CD1c-positive myeloid dendritic cell (primary cell): ENCODE measurements around the gene NFKBIA.
"Not testable (repeated sequence)": the region's sequence is repeated elsewhere in the genome, so short reads cannot be mapped to it uniquely, and the experiment has no call there.

Experiments used
- DNase-seq: peaks from one replicate; pipeline ENCODE4 v3.0.0-alpha.2; 2016; ENCODE audit errors: extremely low spot score

NFKBIA gene

DNA sequence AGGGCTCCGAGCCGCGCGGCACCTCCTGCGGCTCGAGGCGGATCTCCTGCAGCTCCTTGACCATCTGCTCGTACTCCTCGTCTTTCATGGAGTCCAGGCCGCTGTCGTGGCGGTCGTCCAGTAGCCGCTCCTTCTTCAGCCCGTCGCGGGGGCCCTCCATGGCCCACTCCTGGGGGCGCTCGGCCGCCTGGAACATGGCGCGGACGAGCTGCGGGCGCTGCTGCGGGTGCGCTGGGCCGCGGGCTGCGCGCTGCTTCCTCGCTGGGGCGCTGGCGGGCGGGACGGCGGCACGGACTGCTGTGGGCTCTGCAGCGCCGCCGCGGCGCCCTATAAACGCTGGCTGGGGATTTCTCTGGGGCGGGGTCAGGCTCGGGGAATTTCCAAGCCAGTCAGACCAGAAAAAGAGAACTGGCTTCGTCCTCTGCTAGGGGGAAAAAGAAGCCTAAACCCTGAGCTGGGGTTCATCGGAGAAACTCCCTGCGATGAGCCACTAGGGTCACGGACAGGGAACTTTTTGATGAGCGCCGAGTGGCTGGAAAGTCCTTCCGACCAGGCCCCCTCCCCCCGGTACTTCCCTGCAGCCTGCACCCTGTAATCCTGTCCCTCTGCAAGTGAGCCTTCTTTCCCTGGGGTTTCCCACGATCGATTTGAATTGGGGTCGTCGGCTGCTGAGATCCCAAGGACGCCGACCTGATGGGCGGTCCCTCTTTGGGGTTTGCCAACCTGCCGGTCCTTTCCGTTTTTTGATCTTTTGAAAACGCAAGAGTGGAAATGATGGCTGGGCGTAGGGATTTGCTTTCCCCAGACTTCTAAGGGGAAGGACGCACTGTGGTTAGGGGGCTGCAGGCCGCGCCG is at the start of gene NFKBIA:
TSS of gene NFKBIA (minus strand) at position 301 of the 855 bp plus-strand sequence. CDS start at position 196, 105 bp downstream.
- DNase-seq = peak; percentile 98

DNA sequence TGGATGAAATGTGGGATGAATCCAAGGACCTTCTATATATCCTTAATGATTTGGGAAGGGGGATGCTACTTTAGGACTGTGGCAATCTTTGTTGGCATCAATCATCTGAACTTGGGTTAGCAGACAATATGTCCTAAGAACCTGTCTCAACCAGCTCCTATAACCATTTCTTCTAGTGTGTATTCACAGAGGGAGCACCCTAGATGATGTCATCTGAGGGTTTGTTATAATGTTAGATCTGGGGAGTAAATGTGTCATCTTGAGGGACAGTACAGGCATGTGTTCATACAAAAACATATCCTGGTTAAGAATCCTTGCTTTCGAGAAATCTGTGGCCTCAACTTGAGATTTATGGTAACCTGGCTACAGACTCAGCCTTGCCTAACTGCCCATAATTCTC is 41.9 kb upstream of the NFKBIA start:
- DNase-seq = no peak

GRCh38 chr14:35444104-35444503 is 39.6 kb upstream of the NFKBIA start:
- no peak for DNase-seq

DNA sequence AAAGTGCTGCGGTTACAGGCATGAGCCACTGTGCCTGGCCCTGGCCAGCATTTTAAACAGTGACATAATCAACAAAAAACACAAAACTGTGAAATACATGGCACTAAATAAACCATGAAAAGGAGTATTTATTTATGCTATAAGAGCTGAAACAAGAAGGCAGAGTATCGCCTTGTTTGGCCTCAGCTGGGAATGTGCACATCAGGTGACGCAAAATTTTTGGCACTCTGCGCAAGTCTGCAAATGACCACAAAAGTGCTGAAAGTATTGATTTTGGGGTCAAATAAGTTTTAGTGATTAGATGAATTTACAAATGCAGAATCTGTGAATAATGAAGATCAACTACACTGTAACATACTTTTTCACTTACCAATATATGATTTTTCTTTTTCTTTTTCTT is 36.6 kb upstream of the NFKBIA start:
- no peak for DNase-seq

GRCh38 chr14:35438910-35439713 is 34.6 kb upstream of the NFKBIA start:
- DNase-seq = no peak

DNA sequence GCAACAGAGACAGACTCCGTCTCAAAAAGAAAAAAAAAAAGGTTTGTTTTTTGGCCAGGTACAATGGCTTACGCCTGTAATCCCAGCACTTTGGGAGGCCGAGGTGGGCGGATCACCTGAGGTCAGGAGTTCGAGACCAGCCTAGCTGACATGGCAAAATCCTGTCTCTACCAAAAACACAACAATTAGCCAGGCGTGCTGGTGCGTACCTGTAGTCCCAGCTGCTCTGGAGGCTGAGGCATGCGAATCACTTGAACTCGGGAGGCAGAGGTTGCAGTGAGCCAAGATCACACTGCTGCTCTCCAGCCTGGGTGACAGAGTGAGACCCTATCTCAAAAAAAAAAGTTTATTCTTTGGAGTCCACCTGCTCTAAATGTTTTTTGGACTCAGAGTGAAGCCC is 33.9 kb upstream of the NFKBIA start:
- DNase-seq = not testable (repeated sequence)

DNA sequence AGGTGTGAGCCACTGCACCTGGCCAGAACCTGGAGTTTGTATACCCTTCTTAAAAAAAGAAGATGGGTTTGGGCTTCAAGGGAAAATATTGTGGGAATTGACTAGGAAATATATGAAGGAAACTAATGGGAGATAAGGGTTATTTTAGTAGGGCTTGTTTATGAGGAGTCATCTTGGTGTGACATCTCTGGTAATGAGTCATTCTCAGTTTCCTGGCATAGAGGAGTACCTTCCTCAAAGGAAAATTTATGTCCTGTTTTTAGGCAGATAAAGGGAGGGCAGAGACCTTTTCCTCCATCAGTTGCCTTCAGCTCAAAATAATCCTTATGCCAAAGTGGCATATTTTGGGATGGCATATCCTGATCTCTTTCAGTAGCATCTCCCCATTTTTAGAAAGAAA is 30.6 kb upstream of the NFKBIA start:
- peak; percentile 20 for DNase-seq

DNA sequence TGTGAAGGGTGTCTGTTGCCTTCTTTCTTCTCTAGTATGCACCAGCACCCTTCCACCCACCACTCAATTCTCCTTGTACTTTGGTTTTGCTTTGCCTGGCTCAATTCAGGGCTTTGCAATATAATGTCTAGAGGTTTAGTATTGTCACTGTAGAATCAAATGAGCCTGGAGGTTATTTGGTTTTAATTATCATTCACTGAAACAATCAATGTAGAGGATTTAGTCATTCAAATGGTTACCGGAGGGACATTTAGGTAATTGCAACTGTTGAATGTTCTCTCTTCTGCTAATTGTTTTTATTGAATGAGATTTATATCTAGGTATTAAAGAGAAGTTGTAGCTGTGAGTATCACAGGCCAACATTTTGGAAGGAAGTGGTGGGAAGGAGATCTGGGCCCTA is 29.3 kb upstream of the NFKBIA start:
- DNase-seq = no peak

- no peak for DNase-seq
Observed at GRCh38 chr14:35430459-35431199, 26.1 kb upstream of the NFKBIA start.

- no peak for DNase-seq
Observed at GRCh38 chr14:35429951-35430350, 25.4 kb upstream of the NFKBIA start.

GRCh38 chr14:35425850-35426249 is 21.3 kb upstream of the NFKBIA start:
- DNase-seq = no peak

- DNase-seq = no peak
Observed at GRCh38 chr14:35423621-35424020, 19.1 kb upstream of the NFKBIA start.

DNA sequence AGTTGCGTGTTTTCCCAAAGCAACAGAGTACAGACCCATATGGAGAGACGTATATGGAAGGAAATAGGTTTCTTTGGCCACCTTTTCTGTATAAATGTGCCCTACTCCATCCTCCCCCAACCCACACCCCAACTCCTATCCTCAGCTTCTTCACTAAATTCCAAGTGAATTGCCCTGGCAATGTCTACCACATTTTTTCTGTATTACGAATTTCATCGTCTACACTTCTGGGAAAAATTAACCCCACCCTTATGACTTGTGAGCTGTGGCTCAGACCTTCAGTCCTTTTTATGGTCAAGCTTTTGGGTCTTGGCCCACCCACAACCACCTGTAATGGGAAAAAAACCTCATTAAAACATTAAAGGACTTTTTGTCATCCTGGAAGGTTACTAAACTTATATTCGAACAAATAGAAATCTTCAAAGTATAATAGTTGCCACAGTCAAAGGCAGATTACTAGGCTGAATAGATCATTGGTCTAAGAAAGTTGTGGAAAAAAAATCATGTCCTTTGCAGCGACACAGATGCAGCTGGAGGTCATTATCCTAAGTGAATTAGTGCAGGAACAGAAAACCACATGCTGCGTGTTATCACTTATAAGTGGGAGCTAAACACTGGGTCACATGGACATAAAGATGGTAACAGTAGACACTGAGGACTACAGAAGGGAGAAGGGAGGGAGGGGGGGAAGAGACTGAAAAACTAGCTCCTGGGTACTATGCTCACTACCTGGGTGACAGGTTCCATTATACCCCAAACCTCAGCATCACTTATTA is 15.7 kb upstream of the NFKBIA start:
- no peak for DNase-seq

DNA sequence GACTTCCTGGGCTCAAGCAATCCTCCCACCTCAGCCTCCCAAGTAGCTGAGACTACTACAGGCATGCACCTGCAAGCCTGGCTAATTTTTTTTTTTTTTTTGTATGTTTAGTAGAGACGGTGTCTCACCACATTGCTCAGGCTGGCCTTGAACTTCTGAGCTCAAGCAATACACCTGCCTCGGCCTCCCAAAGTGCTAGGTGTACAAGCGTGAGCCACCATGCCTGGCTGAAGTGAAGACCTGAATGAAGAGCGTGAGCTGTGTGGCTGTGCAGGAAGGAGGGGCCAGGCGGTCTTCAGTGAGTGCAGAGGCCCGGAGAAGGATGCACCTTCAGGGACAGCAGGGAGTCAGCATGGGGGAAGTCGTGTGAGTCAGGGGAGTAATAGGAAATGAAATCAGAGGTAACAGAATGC is 14.9 kb upstream of the NFKBIA start:
- no peak for DNase-seq

- no peak for DNase-seq
Observed at GRCh38 chr14:35418093-35418492, 13.5 kb upstream of the NFKBIA start.

DNA sequence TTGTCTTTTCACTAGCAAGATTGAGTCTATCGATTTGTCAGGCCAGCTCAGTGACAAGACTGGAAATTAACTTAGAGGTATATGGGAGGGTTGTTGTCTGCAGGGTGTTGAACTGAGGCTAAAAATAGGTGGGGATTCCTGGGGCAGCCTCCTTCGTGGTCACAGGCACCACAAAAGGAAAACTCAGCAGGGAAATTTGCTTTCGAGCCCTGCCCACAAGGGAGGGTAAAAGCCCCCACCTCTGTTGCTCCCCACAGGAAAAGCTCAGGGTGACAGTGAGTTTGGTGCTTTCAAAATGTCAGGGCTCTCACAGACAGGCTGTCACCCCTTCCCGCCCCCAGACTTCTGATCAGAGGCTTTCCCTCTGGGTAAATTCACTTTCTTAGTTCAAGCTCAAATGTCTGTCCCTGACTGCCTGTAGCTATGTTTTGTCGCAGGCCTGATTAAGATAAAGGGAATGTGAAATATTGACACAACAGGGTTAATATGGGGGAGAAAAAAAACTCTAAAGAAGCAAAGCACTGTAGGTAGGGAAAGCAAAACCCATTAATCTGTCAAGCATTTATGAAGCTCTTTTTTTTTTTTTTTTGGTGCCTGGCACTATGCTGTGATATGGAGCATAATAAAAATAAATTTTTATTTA is 11.7 kb upstream of the NFKBIA start:
- DNase-seq = no peak

DNA sequence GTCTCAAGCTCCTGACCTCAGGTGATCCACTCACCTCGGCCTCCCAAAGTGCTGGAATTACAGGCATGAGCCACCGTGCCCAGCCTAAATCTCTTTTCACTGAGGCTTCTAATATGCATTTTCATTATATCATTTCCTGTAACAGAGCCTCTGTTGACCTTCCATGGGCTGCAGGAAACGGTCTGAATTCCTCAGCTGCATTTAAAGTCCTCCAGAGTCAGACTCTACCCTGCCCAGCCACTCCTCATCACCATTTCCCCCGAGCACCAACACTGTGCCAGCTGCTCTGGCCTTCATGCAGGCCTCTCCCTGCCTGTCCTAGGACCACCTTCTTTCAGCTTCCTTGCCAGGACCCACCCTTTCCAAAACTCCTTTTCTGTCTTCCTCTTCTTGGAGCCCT is 9.8 kb upstream of the NFKBIA start:
- no peak for DNase-seq

DNA sequence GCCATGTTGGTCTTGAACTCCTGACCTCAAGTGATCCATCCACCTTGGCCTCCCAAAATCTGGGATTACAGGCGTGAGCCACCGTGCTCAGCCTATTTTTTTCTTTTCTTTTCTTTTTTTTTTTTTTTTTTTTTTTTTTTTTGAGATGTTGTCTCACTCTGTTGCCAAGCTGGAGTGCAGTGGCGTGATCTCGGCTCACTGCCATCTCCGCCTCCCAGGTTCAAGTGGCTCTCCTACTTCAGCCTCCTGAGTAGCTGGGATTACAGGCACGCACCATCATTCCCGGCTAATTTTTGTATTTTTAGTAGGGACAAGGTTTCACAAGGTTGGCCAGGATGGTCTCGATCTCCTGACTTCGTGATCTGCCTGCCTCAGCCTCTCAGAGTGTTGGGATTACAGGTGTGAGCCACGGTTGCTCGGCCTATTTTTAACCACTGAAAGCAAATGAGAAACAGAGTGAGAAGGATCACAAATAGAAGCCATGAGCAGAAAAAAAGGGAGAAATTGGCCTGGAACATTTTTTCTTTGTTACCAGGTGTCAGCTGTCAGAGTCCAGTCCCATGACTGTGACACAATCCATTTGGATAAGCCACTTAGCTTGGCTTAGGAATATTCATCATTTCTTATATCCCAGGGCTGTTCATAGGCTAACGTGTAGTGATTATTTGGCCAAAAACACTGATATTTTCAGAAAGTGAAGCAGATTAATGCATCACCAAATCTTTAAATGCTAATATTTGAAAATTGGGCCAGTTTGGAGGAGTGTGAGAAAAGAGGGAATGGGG is 7.9 kb upstream of the NFKBIA start:
- DNase-seq = no peak

- DNase-seq = no peak
Observed at GRCh38 chr14:35410858-35411257, 6.3 kb upstream of the NFKBIA start.

GRCh38 chr14:35409595-35409994 is 5.0 kb upstream of the NFKBIA start:
- no peak for DNase-seq
